SK-N-SH (cell line): ENCODE data around the gene LRRC38.
"Not testable (repeated sequence)": the region's sequence is repeated elsewhere in the genome, so short reads cannot be mapped to it uniquely, and the experiment has no call there.

Experiments used
- CTCF ChIP-seq: fragments of 200-600 bp; sonication (generic); IDR thresholded peaks from 2 replicates; pipeline ENCODE4 v1.6.1; 2017; ENCODE audit warnings: antibody characterized with exemption, mild to moderate bottlenecking, moderate library complexity
- EP300 ChIP-seq, 2 experiments: IDR thresholded peaks; 2 replicates each; pipeline versions ENCODE4 v1.4.0 to v1.6.1; 2012; ENCODE audit warnings: borderline replicate concordance in 1 of 2, low read depth in 1 of 2, low read length in 1 of 2
- YY1 ChIP-seq: IDR thresholded peaks from 2 replicates; pipeline ENCODE4 v1.4.0; 2012; ENCODE audit warnings: low read depth, mild to moderate bottlenecking

- not testable (repeated sequence) for TF ChIP-seq EP300 (IDR thresholded peaks at IDR 0.05; ENCODE audit: borderline replicate concordance in 1 of 2, low read depth in 1 of 2, low read length in 1 of 2); YY1; CTCF
These were observed 80.0 kb downstream of the LRRC38 start for GRCh38 chr1:13433694-13434358.
